GM12878 (cell line): ENCODE results near the gene TADA1. TPM values are rescaled to one million over a fixed set of nuclear protein-coding genes. Genes with fewer than 3 reads are reported as not detected.

Source experiments
- ATAC-seq: fragments of 200-7000 bp; cut with Tn5 transposase; 3 replicates; pipeline ENCODE4 v1.9.1; 2020; ENCODE audit warnings: mild to moderate bottlenecking, moderate library complexity
- BruUV-seq: library from RNA; stranded (reverse); fragments of 400-500 nt; replicated peaks from 2 replicates; lab custom pipeline; 2021; lab: Mats Ljungman, UMichigan
- CTCF ChIA-PET: fragments of 300-600 bp; sonication (Branson Sonifier 250); formaldehyde crosslinking; extraction: SDS; loops from one replicate; lab custom pipeline; 2021; ENCODE audit warnings: inconsistent platforms; lab: Yijun Ruan, JAX
- POLR2A ChIA-PET: fragments of 350-600 bp; formaldehyde crosslinking; extraction: SDS; loops from one replicate; lab custom pipeline; 2021; ENCODE audit warnings: inconsistent platforms; lab: Charles Lee
- RAD21 ChIA-PET: fragments of 300-600 bp; sonication (Branson Sonifier 250); formaldehyde crosslinking; loops from one replicate; lab custom pipeline; 2023; ENCODE audit warnings: antibody characterized with exemption; ENCODE audit not compliant: unreplicated experiment; lab: Charles Lee
- SMC1A ChIA-PET: fragments of 300-600 bp; sonication (Branson Sonifier 250); formaldehyde crosslinking; loops from one replicate; lab custom pipeline; 2023; ENCODE audit not compliant: unreplicated experiment, uncharacterized antibody; lab: Charles Lee
- DNase-seq: peaks from one replicate; pipeline ENCODE4 v3.0.0-alpha.2; 2011; ENCODE audit warnings: low read depth, low spot score
- FAIRE-seq: peaks from 3 replicates; lab custom pipeline; 2011; peaks lifted over from hg19 to GRCh38; lab: Jason Lieb, UNC
- H2AFZ ChIP-seq: 2 replicates; pipeline ENCODE4 v1.6.0; 2011; ENCODE audit warnings: low read depth, low read length, control low read depth; ENCODE audit not compliant: control insufficient read depth
- H3K27ac ChIP-seq: 2 replicates; pipeline ENCODE4 v1.5.1; 2011; ENCODE audit warnings: control low read depth; ENCODE audit not compliant: control insufficient read depth, insufficient read depth
- H3K27me3 ChIP-seq, 2 experiments: replicated peaks in 1 of 2; 2 replicates each; pipeline versions ENCODE4 v1.6.0 to v1.6.1; 2011; ENCODE audit warnings: low read length in 1 of 2; ENCODE audit not compliant: control insufficient read depth in 2 of 2, insufficient read depth in 2 of 2
- H3K36me3 ChIP-seq, 2 experiments: 2 replicates each; pipeline ENCODE4 v1.5.1; 2011; ENCODE audit warnings: low read length in 1 of 2; ENCODE audit not compliant: control insufficient read depth in 2 of 2, insufficient read depth in 2 of 2
- H3K4me1 ChIP-seq: 2 replicates; pipeline ENCODE4 v1.6.1; 2011; ENCODE audit warnings: mild to moderate bottlenecking, low read length, moderate library complexity, mixed read lengths; ENCODE audit not compliant: control insufficient read depth, insufficient read depth
- H3K4me2 ChIP-seq: 2 replicates; pipeline ENCODE4 v1.6.0; 2011; ENCODE audit warnings: control low read depth; ENCODE audit not compliant: control insufficient read depth, insufficient read depth
- H3K4me3 ChIP-seq: fragments of 200-600 bp; sonication (generic); 2 replicates; pipeline ENCODE4 v1.5.1; 2016
- H3K79me2 ChIP-seq: 2 replicates; pipeline ENCODE4 v1.6.0; 2011; ENCODE audit warnings: low read length; ENCODE audit not compliant: control insufficient read depth, insufficient read depth
- H3K9ac ChIP-seq: 2 replicates; pipeline ENCODE4 v1.8.0; 2011; ENCODE audit warnings: low read length, control low read depth, mixed read lengths; ENCODE audit not compliant: control insufficient read depth, insufficient read depth
- H3K9me3 ChIP-seq: replicated peaks from 3 replicates; pipeline ENCODE4 v1.5.1; 2011; ENCODE audit warnings: mild to moderate bottlenecking, low read length; ENCODE audit not compliant: control insufficient read depth, insufficient read depth
- H4K20me1 ChIP-seq: 2 replicates; pipeline ENCODE4 v1.6.0; 2011; ENCODE audit not compliant: control insufficient read depth, insufficient read depth
- CHD4 ChIP-seq: fragments of 200-600 bp; sonication (generic); IDR thresholded peaks from 2 replicates; pipeline ENCODE4 v1.6.1; 2016; ENCODE audit warnings: mild to moderate bottlenecking
- ESRRA ChIP-seq: IDR thresholded peaks from 2 replicates; pipeline ENCODE4 v1.6.1; 2012; ENCODE audit warnings: mild to moderate bottlenecking, low read length, improper control_type of control experiment
- ETV6 ChIP-seq, 2 experiments: fragments of 450-650 bp in 1 of 2; IDR thresholded peaks in 1 of 2; conservative IDR thresholded peaks in 1 of 2; 2 replicates each; pipeline ENCODE4 v1.6.1; 2014; ENCODE audit warnings: antibody characterized with exemption in 1 of 2, borderline replicate concordance in 1 of 2, low read depth in 1 of 2, mild to moderate bottlenecking in 1 of 2, moderate library complexity in 1 of 2
- GABPA ChIP-seq: IDR thresholded peaks from 2 replicates; pipeline ENCODE4 v1.6.1; 2014; ENCODE audit warnings: antibody characterized with exemption, low read depth, mild to moderate bottlenecking, inconsistent platforms
- IRF4 ChIP-seq: IDR thresholded peaks from 2 replicates; pipeline ENCODE4 v1.6.1; 2011; ENCODE audit warnings: low read depth, low read length
- NR2F1 ChIP-seq: fragments of 450-650 bp; conservative IDR thresholded peaks from 2 replicates; pipeline ENCODE4 v1.6.1; 2017; ENCODE audit warnings: mild to moderate bottlenecking
- POLR2AphosphoS5 ChIP-seq: IDR thresholded peaks from 2 replicates; pipeline ENCODE4 v1.6.1; 2011; ENCODE audit warnings: mild to moderate bottlenecking, low read length, inconsistent platforms
- SIX5 ChIP-seq: IDR thresholded peaks from 2 replicates; pipeline ENCODE4 v1.6.1; 2011; ENCODE audit warnings: mild to moderate bottlenecking, low read depth, low read length, moderate library complexity; ENCODE audit not compliant: severe bottlenecking
- STAT1 ChIP-seq: fragments of 450-650 bp; conservative IDR thresholded peaks from 2 replicates; pipeline ENCODE4 v1.6.1; 2014; ENCODE audit warnings: antibody characterized with exemption, mild to moderate bottlenecking
- SUPT20H ChIP-seq: IDR thresholded peaks from 2 replicates; pipeline ENCODE4 v1.6.1; 2011; ENCODE audit warnings: low read depth, mild to moderate bottlenecking, low read length, moderate library complexity, borderline replicate concordance; ENCODE audit not compliant: control insufficient read depth
- ZNF207 ChIP-seq: fragments of 450-650 bp; IDR thresholded peaks from 2 replicates; pipeline ENCODE4 v1.6.1; 2014; ENCODE audit warnings: antibody characterized with exemption, mild to moderate bottlenecking, borderline replicate concordance
- ZNF274 ChIP-seq: IDR thresholded peaks from one replicate; pipeline ENCODE4 v1.8.0; 2011; ENCODE audit not compliant: insufficient read length, insufficient read depth
- ZZZ3 ChIP-seq: IDR thresholded peaks from 2 replicates; pipeline ENCODE4 v1.6.1; 2011; ENCODE audit warnings: low read depth; ENCODE audit not compliant: control insufficient read depth, insufficient read length
- WGBS: methylation state at CpG from one replicate; pipeline ENCODE4 v1.1.6; 2016; ENCODE audit warnings: low lambda C conversion rate; ENCODE audit not compliant: insufficient replicate concordance, insufficient coverage; ENCODE audit errors: missing lambda C conversion rate; 5-methylcytosine and 5-hydroxymethylcytosine counted together
- in situ Hi-C: fragments of 300-500 bp; cut with MboI; formaldehyde crosslinking; loops from 9 replicates; pipeline ENCODE4 v1.14.3; 2018; ENCODE audit warnings: mixed read lengths
- intact Hi-C: fragments of 100-400 bp; cut with micrococcal nuclease; formaldehyde crosslinking; loops from one replicate; pipeline ENCODE4 v1.14.2; 2022; ENCODE audit not compliant: unreplicated experiment
- polyA plus RNA-seq, 11 experiments: library from polyadenylated mRNA; depleted of rRNA in 4 of 11; unstranded in 6 of 11; stranded (reverse) in 5 of 11; fragments of >200 nt; fragmentation: Nextera tagmentation in 4 of 11; fragmentation: Illumina TruSeq in 1 of 11; extraction: Ambion mirVana in 4 of 11; extraction: Trizol in 1 of 11; gene quantifications; 1 replicate in 1 of 11; 2 replicates in 10 of 11; pipeline versions ENCODE4 v1.2.1 to v1.2.3, GENCODE V29; 2011 to 2016; ENCODE audit warnings: inconsistent platforms in 2 of 11, missing spikeins in 2 of 11, low read depth in 1 of 11
- total RNA-seq, 4 experiments: library from RNA; depleted of rRNA in 3 of 4; stranded (reverse); fragments of >200 nt in 3 of 4; fragmentation: Illumina TruSeq in 1 of 4; extraction: Trizol in 1 of 4; gene quantifications; 2 replicates each; pipeline versions ENCODE4 v1.2.1 to v1.2.3, GENCODE V29; 2013 to 2021

Gene TADA1
- total and polyA plus RNA-seq, 10 of the 15 experiments (the other 5 are each of a cell fraction or from before 2014, with no cell fraction given), result 15.2 to 38.6 (median 26.5) TPM

DNA sequence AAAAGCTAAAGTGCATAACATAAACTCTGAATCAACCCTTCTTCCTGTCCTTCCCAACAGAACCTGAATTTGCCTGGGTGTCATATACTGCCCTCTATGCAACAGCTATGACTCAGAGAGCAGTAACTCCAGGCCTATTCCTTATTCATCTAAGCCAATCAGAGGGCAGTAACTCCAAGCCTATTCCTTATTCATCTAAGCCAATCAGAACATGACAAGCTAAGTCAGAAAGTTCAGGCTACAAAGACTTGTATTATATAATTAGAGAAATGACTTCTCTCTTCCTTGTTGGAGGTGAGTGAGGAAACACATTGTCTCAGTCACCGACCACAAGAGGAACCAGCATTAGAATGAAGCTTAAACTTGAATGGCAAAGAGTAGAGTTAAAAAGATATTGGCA is 26.2 kb upstream of the TADA1 start (continued):
- no peak for TF ChIP-seq SUPT20H
- TF ChIP-seq POLR2AphosphoS5, result no peak
- TF ChIP-seq NR2F1, result no peak
- TF ChIP-seq GABPA, result no peak
- no peak for TF ChIP-seq ZZZ3
- TF ChIP-seq, all 136 proteins: peak for 0

DNA sequence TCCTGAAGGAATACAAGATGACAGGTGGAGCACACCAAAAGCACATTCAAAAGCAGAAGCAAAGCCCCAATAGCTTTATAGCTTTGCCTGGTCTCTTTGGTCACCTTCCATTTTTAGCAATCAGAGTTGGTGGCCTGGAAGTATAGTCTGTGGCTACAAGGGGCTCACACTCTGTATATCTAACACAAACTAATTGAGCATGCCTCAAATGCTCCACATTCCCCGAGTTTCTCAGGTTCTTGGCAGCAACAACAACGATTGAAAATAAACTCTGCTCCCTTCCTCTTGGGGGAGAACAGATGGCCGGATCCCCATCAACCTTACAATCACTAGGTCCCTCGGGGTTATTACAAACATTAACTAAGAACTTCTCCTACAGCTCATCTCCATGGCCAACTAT is 24.9 kb upstream of the TADA1 start:
- DNase-seq, result no peak
- no peak for TF ChIP-seq ESRRA
- TF ChIP-seq SIX5, result no peak
- no peak for TF ChIP-seq CHD4
- no peak for TF ChIP-seq STAT1
- no peak for TF ChIP-seq ETV6 (conservative IDR thresholded peaks at IDR 0.05 in 1 of 2, IDR thresholded peaks at IDR 0.05 in 1 of 2; ENCODE audit: borderline replicate concordance in 1 of 2, low read depth in 1 of 2)
- TF ChIP-seq IRF4, result no peak
- no peak for TF ChIP-seq ZNF274
- no peak for TF ChIP-seq ZNF207
- TF ChIP-seq, all 136 proteins: peak for 0
- Histone ChIP-seq H3K9ac (no peak overlapping the region), H3K36me3 (no peaks in the 10 kb centered on the region), H2AFZ (no peak overlapping the region), H3K27ac (no peak overlapping the region), H4K20me1 (no peaks in the 10 kb centered on the region), H3K4me3 (no peak overlapping the region), H3K9me3 (peaks cover 2% of the 10 kb centered on the region; the same call in 1 of the 3 replicates), H3K27me3 (no peaks in the 10 kb centered on the region; a peak in 1 of 4 replicates), H3K4me1 (no peaks in the 10 kb centered on the region), H3K79me2 (no peaks in the 10 kb centered on the region), H3K4me2 (no peak overlapping the region)
- RAD21 ChIA-PET, result no interaction called here
- in situ Hi-C loops, result no loop called here
- CTCF ChIA-PET, result interaction anchor here (1.8 kb wide), 1 partner anchor 9 kb away, joined by 17 read pairs; no protein-coding TSS in a partner anchor
- FAIRE-seq, result no peak
- intact Hi-C loops, result no loop called here
- POLR2A ChIA-PET, result no interaction called here
- WGBS, result 17% methylated on average over 4 of the region's 4 CpGs
- SMC1A ChIA-PET, result interaction anchor here (2.0 to 19.2 kb wide), 2 partner anchors 9 to 159 kb away, joined by 13 to 384 read pairs; no protein-coding TSS in a partner anchor
- no peak for ATAC-seq
- no TSS peak for BruUV-seq
